K562 (cell line): Measurements from ENCODE around the gene FXN. TPM values are rescaled to one million over a fixed set of nuclear protein-coding genes. Genes with fewer than 3 reads are reported as not detected.

ENCODE experiments used
- ATAC-seq: fragments of 200-7000 bp; cut with Tn5 transposase; 3 replicates; pipeline ENCODE4 v1.9.1; 2020; ENCODE audit warnings: moderate library complexity
- BruUV-seq: library from RNA; stranded (reverse); fragments of 400-500 nt; replicated peaks from 2 replicates; lab custom pipeline; 2021; lab: Mats Ljungman, UMichigan
- CTCF ChIA-PET: fragments of 300-600 bp; formaldehyde crosslinking; extraction: SDS; loops from one replicate; lab custom pipeline; 2021; ENCODE audit warnings: low intra/inter-chr PET ratio; lab: Yijun Ruan, JAX
- POLR2A ChIA-PET: fragments of 300-600, 350-650 bp; sonication (Branson Sonifier 250); formaldehyde crosslinking; extraction: SDS; loops from one replicate; lab custom pipeline; 2021; ENCODE audit warnings: antibody characterized with exemption, inconsistent platforms; lab: Yijun Ruan, JAX
- DNase-seq, 4 experiments: peaks; one replicate each; pipeline versions ENCODE4 v3.0.0 to v3.0.0-alpha.2; 2011 to 2018; ENCODE audit warnings: low spot score in 3 of 4, mixed read lengths in 3 of 4; ENCODE audit errors: extremely low read depth in 1 of 4
- FAIRE-seq: peaks from 2 replicates; lab custom pipeline; 2011; peaks lifted over from hg19 to GRCh38; lab: Jason Lieb, UNC
- H2AFZ ChIP-seq: 2 replicates; pipeline ENCODE4 v1.6.0; 2011; ENCODE audit warnings: low read depth, low read length, control low read depth, inconsistent platforms
- H3K27ac ChIP-seq: fragments of 200-600 bp; 3 replicates; pipeline ENCODE4 v1.8.0; 2011; ENCODE audit warnings: low read depth, mild to moderate bottlenecking, control low read depth, inconsistent platforms, low read length, moderate library complexity, mixed read lengths; ENCODE audit errors: extremely low read depth
- H3K27me3 ChIP-seq, 2 experiments: fragments of 300-600 bp in 1 of 2; 2 replicates in 1 of 2; 3 replicates in 1 of 2; pipeline versions ENCODE4 v1.6.0 to v1.8.0; 2011; ENCODE audit warnings: inconsistent platforms in 2 of 2, low read length in 2 of 2, mild to moderate bottlenecking in 1 of 2, mixed read lengths in 1 of 2, moderate library complexity in 1 of 2; ENCODE audit not compliant: control insufficient read depth in 2 of 2, insufficient read depth in 2 of 2
- H3K36me3 ChIP-seq: fragments of 300-600 bp; 3 replicates; pipeline ENCODE4 v1.8.0; 2011; ENCODE audit warnings: mild to moderate bottlenecking, low read length, inconsistent platforms; ENCODE audit not compliant: control insufficient read depth, insufficient read depth
- H3K4me1 ChIP-seq, 2 experiments: fragments of 200-600 bp in 1 of 2; replicated peaks in 1 of 2; 2 replicates in 1 of 2; 3 replicates in 1 of 2; pipeline versions ENCODE4 v1.5.1 to v1.8.0; 2011; ENCODE audit warnings: inconsistent platforms in 2 of 2, low read length in 2 of 2, mild to moderate bottlenecking in 1 of 2, mixed read lengths in 1 of 2, moderate library complexity in 1 of 2; ENCODE audit not compliant: control insufficient read depth in 2 of 2, insufficient read depth in 2 of 2
- H3K4me2 ChIP-seq: 2 replicates; pipeline ENCODE4 v1.6.1; 2011; ENCODE audit warnings: low read length, control low read depth, inconsistent platforms, mixed read lengths; ENCODE audit not compliant: insufficient read depth
- H3K4me3 ChIP-seq: fragments of 200-600 bp; sonication (generic), shearing (Covaris generic); 2 replicates; pipeline ENCODE4 v1.5.1; 2016; ENCODE audit warnings: control low read depth, inconsistent platforms
- H3K79me2 ChIP-seq: fragments of 200-600 bp; 3 replicates; pipeline ENCODE4 v1.8.0; 2011; ENCODE audit warnings: low read length, inconsistent platforms; ENCODE audit not compliant: control insufficient read depth, insufficient read depth
- H3K9ac ChIP-seq, 2 experiments: 2 replicates each; pipeline versions ENCODE4 v1.6.0 to v1.6.1; 2011; ENCODE audit warnings: low read depth in 2 of 2, low read length in 2 of 2, control low read depth in 1 of 2, inconsistent platforms in 1 of 2, mild to moderate bottlenecking in 1 of 2, mixed read lengths in 1 of 2; ENCODE audit not compliant: insufficient read depth in 1 of 2
- H3K9me1 ChIP-seq: one replicate; pipeline ENCODE4 v1.6.0; 2011; ENCODE audit warnings: inconsistent platforms, mild to moderate bottlenecking, low read length, moderate library complexity; ENCODE audit not compliant: control insufficient read depth, insufficient read depth
- H3K9me3 ChIP-seq: replicated peaks from 2 replicates; pipeline ENCODE4 v1.5.1; 2011; ENCODE audit warnings: low read depth, low read length, inconsistent platforms; ENCODE audit not compliant: control insufficient read depth, insufficient read depth
- H4K20me1 ChIP-seq: replicated peaks from 2 replicates; pipeline ENCODE4 v1.6.1; 2011; ENCODE audit warnings: low read length, inconsistent platforms, mixed read lengths; ENCODE audit not compliant: control insufficient read depth, insufficient read depth
- DPF2 ChIP-seq: fragments of 450-650 bp; IDR thresholded peaks from 2 replicates; pipeline ENCODE4 v1.6.1; 2016
- JUN ChIP-seq, 2 experiments: sonication (generic) in 1 of 2; formaldehyde crosslinking in 1 of 2; IDR thresholded peaks; 2 replicates each; pipeline versions ENCODE4 v1.6.1 to v1.8.0; 2012 to 2022; ENCODE audit warnings: borderline replicate concordance in 2 of 2, mild to moderate bottlenecking in 2 of 2, improper control_type of control experiment in 1 of 2, low read depth in 1 of 2, low read length in 1 of 2, missing genetic modification reagents in 1 of 2
- POLR2H ChIP-seq: IDR thresholded peaks from 2 replicates; pipeline ENCODE4 v1.6.1; 2016; ENCODE audit warnings: missing genetic modification characterization, low read depth, mild to moderate bottlenecking, control low read depth, missing compliant biosample characterization, moderate library complexity
- TAF9B ChIP-seq: fragments of 450-650 bp; IDR thresholded peaks from 2 replicates; pipeline ENCODE4 v1.6.1; 2018; ENCODE audit warnings: mild to moderate bottlenecking; ENCODE audit not compliant: partially characterized antibody
- U2AF1 ChIP-seq: fragments of 200-400 bp; formaldehyde crosslinking; optimal IDR thresholded peaks from 2 replicates; pipeline ENCODE3; 2017; ENCODE audit warnings: mild to moderate bottlenecking, low read depth, low read length, moderate library complexity
- ZNF589 ChIP-seq: fragments of 200-800 bp; sonication (Bioruptor generic); IDR thresholded peaks from 2 replicates; pipeline ENCODE4 v1.6.1; 2016; ENCODE audit warnings: low read depth, missing genetic modification characterization, missing compliant biosample characterization
- WGBS: fragments of 100-300 bp; shearing (Covaris generic); methylation state at CpG from one replicate; pipeline ENCODE4 v1.1.6; 2016; ENCODE audit warnings: low coverage, mixed read lengths; ENCODE audit not compliant: insufficient coverage; ENCODE audit errors: missing lambda C conversion rate; 5-methylcytosine and 5-hydroxymethylcytosine counted together
- in situ Hi-C: fragments of 300-500 bp; cut with MboI; formaldehyde crosslinking; loops from 4 replicates; pipeline ENCODE4 v1.15.0; 2018; ENCODE audit warnings: inconsistent platforms, mixed read lengths
- intact Hi-C: fragments of 100-400 bp; cut with micrococcal nuclease; formaldehyde crosslinking; loops from 2 replicates; pipeline ENCODE4 v1.14.2; 2022
- polyA plus RNA-seq, 8 experiments: library from polyadenylated mRNA; depleted of rRNA in 4 of 8; stranded (reverse) in 5 of 8; unstranded in 3 of 8; fragments of >200 nt; fragmentation: Nextera tagmentation in 2 of 8; fragmentation: Illumina TruSeq in 1 of 8; extraction: Ambion mirVana in 2 of 8; extraction: Trizol in 1 of 8; gene quantifications; 2 replicates each; pipeline versions ENCODE4 v1.2.1 to v1.2.3, GENCODE V29; 2011 to 2014; ENCODE audit warnings: inconsistent platforms in 1 of 8, missing spikeins in 1 of 8
- total RNA-seq, 7 experiments: library from RNA; depleted of rRNA in 6 of 7; stranded (reverse); fragments of >200 nt in 6 of 7; fragmentation: Illumina TruSeq in 2 of 7; extraction: Trizol in 2 of 7; gene quantifications; 2 replicates each; pipeline versions ENCODE4 v1.2.1 to v1.2.3, GENCODE V29; 2011 to 2021; ENCODE audit warnings: low replicate concordance in 1 of 7
- TF ChIP-seq, protein P1 (sequence below), 2 experiments: fragments of 450-650 bp in 1 of 2; sonication (generic) in 1 of 2; formaldehyde crosslinking in 1 of 2; IDR thresholded peaks; 2 replicates each; pipeline versions ENCODE4 v1.7.1 to v1.9.0; 2016 to 2022; ENCODE audit warnings: inconsistent platforms in 1 of 2, mild to moderate bottlenecking in 1 of 2, missing genetic modification reagents in 1 of 2
- TF ChIP-seq, protein P2 (sequence below), 2 experiments: fragments of 200-800 bp in 1 of 2; sonication (Bioruptor generic) in 1 of 2; sonication (generic) in 1 of 2; formaldehyde crosslinking in 1 of 2; IDR thresholded peaks in 1 of 2; conservative IDR thresholded peaks in 1 of 2; 2 replicates each; pipeline versions ENCODE4 v1.5.0 to v1.6.1; 2016 to 2020; ENCODE audit warnings: missing compliant biosample characterization in 1 of 2, missing genetic modification characterization in 1 of 2, missing genetic modification reagents in 1 of 2
- TF ChIP-seq, protein P3 (sequence below): fragments of 250-450 bp; sonication (Bioruptor Pico); IDR thresholded peaks from 2 replicates; pipeline ENCODE4 v1.4.0; 2020; ENCODE audit warnings: mild to moderate bottlenecking, moderate library complexity

FXN gene
- total and polyA plus RNA-seq, 9 of the 15 experiments (the other 6 are each of a cell fraction or from before 2014, with no cell fraction given): 7.6 to 51.5 (median 30.3) TPM

DNA sequence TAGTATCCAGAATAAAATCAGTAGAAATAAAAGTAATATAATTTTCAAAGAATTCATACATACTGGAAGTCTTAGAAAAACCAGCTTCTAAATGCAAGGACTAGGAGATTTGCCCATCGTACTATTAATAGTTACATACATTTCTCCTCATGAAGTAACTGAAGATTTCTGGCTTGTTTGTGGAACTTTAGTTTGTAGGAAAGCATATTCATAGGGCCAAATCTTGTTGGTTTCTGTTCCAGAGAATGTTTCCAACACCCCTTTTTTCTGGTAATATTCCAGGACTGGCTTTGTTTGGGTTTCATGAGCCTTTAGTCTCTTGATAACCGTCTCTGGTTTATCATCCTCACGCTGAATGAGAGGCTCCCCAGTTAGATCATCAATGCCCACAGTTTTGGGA lies 72.2 kb downstream of the FXN start:
- in situ Hi-C loops: no loop called here
- BruUV-seq: no TSS peak
- no peaks in the 10 kb centered on the region for H3K9me1 ChIP-seq
- DNase-seq (no peak), FAIRE-seq (no peak), ATAC-seq (no peak)
- no peaks in the 10 kb centered on the region for H3K36me3 ChIP-seq
- H3K27me3 ChIP-seq: no peaks in the 10 kb centered on the region
- CTCF ChIA-PET: no interaction called here
- H3K27ac ChIP-seq: no peak overlapping the region
- intact Hi-C loops: no loop called here
- H4K20me1 ChIP-seq: no peaks in the 10 kb centered on the region
- H3K4me2 ChIP-seq: no peak overlapping the region
- no peaks in the 10 kb centered on the region for H3K9me3 ChIP-seq
- POLR2A ChIA-PET: no interaction called here
- H3K4me1 ChIP-seq: no peaks in the 10 kb centered on the region
- no peak overlapping the region for H3K4me3 ChIP-seq
- no peak overlapping the region for H3K9ac ChIP-seq
- no peaks in the 10 kb centered on the region for H3K79me2 ChIP-seq
- no peak overlapping the region for H2AFZ ChIP-seq
- WGBS: 53% methylated on average over 3 of the region's 3 CpGs
- TF ChIP-seq DPF2 (no peak), POLR2H (tag) (no peak), U2AF1 (no peak), TAF9B (no peak), JUN (IDR thresholded peaks at IDR 0.05; ENCODE audit: borderline replicate concordance, low read depth, low read length) (no peak), JUN (CRISPR knock-in tag; IDR thresholded peaks at IDR 0.05; ENCODE audit: borderline replicate concordance) (no peak), ZNF589 (no peak)
- TF ChIP-seq, protein P1, sequence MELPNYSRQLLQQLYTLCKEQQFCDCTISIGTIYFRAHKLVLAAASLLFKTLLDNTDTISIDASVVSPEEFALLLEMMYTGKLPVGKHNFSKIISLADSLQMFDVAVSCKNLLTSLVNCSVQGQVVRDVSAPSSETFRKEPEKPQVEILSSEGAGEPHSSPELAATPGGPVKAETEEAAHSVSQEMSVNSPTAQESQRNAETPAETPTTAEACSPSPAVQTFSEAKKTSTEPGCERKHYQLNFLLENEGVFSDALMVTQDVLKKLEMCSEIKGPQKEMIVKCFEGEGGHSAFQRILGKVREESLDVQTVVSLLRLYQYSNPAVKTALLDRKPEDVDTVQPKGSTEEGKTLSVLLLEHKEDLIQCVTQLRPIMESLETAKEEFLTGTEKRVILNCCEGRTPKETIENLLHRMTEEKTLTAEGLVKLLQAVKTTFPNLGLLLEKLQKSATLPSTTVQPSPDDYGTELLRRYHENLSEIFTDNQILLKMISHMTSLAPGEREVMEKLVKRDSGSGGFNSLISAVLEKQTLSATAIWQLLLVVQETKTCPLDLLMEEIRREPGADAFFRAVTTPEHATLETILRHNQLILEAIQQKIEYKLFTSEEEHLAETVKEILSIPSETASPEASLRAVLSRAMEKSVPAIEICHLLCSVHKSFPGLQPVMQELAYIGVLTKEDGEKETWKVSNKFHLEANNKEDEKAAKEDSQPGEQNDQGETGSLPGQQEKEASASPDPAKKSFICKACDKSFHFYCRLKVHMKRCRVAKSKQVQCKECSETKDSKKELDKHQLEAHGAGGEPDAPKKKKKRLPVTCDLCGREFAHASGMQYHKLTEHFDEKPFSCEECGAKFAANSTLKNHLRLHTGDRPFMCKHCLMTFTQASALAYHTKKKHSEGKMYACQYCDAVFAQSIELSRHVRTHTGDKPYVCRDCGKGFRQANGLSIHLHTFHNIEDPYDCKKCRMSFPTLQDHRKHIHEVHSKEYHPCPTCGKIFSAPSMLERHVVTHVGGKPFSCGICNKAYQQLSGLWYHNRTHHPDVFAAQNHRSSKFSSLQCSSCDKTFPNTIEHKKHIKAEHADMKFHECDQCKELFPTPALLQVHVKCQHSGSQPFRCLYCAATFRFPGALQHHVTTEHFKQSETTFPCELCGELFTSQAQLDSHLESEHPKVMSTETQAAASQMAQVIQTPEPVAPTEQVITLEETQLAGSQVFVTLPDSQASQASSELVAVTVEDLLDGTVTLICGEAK (IDR thresholded peaks at IDR 0.05): no peak
- TF ChIP-seq, protein P1 (CRISPR knock-in tag; IDR thresholded peaks at IDR 0.05): no peak
- TF ChIP-seq, protein P2, sequence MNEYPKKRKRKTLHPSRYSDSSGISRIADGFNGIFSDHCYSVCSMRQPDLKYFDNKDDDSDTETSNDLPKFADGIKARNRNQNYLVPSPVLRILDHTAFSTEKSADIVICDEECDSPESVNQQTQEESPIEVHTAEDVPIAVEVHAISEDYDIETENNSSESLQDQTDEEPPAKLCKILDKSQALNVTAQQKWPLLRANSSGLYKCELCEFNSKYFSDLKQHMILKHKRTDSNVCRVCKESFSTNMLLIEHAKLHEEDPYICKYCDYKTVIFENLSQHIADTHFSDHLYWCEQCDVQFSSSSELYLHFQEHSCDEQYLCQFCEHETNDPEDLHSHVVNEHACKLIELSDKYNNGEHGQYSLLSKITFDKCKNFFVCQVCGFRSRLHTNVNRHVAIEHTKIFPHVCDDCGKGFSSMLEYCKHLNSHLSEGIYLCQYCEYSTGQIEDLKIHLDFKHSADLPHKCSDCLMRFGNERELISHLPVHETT (CRISPR knock-in tag; conservative IDR thresholded peaks at IDR 0.05 in 1 of 2, IDR thresholded peaks at IDR 0.05 in 1 of 2): no peak
- TF ChIP-seq, protein P3, sequence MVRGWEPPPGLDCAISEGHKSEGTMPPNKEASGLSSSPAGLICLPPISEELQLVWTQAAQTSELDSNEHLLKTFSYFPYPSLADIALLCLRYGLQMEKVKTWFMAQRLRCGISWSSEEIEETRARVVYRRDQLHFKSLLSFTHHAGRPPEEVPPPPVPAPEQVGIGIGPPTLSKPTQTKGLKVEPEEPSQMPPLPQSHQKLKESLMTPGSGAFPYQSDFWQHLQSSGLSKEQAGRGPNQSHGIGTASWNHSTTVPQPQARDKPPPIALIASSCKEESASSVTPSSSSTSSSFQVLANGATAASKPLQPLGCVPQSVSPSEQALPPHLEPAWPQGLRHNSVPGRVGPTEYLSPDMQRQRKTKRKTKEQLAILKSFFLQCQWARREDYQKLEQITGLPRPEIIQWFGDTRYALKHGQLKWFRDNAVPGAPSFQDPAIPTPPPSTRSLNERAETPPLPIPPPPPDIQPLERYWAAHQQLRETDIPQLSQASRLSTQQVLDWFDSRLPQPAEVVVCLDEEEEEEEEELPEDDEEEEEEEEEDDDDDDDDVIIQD (CRISPR knock-in tag): no peak
